Endodermal cell (in vitro differentiated cells): ENCODE results near the gene PDGFA. TPM values are rescaled to one million over a fixed set of nuclear protein-coding genes. Genes with fewer than 3 reads are reported as not detected.

ENCODE experiments used
- DNase-seq: peaks from one replicate; pipeline ENCODE4 v3.0.0-alpha.2; 2017
- H3K27ac ChIP-seq: 2 replicates; pipeline ENCODE4 v1.5.1; 2013; ENCODE audit warnings: mild to moderate bottlenecking, low read depth, low read length, moderate library complexity
- H3K27me3 ChIP-seq: 2 replicates; pipeline ENCODE4 v1.6.1; 2013; ENCODE audit warnings: mild to moderate bottlenecking, low read length, moderate library complexity; ENCODE audit not compliant: insufficient read depth, control insufficient read depth, poor library complexity, severe bottlenecking
- H3K36me3 ChIP-seq: 2 replicates; pipeline ENCODE4 v1.7.0; 2013; ENCODE audit warnings: mild to moderate bottlenecking, low read length, moderate library complexity; ENCODE audit not compliant: control insufficient read depth, insufficient read depth
- H3K4me1 ChIP-seq: one replicate; pipeline ENCODE4 v1.7.0; 2013; ENCODE audit warnings: low read length; ENCODE audit not compliant: control insufficient read depth, insufficient read depth
- H3K4me3 ChIP-seq: 2 replicates; pipeline ENCODE4 v1.5.1; 2013; ENCODE audit warnings: mild to moderate bottlenecking, low read length, moderate library complexity
- H3K9ac ChIP-seq: 2 replicates; pipeline ENCODE4 v1.6.1; 2013; ENCODE audit warnings: mild to moderate bottlenecking, low read length, moderate library complexity; ENCODE audit not compliant: poor library complexity, severe bottlenecking; ENCODE audit errors: extremely low read depth
- H3K9me3 ChIP-seq: 2 replicates; pipeline ENCODE4 v1.6.1; 2013; ENCODE audit warnings: mild to moderate bottlenecking, low read length, moderate library complexity; ENCODE audit not compliant: control insufficient read depth
- H3K27ac Mint-ChIP-seq: 2 replicates; pipeline ENCODE4 v1.8.0; 2020; ENCODE audit warnings: mixed read lengths
- H3K27me3 Mint-ChIP-seq: 2 replicates; pipeline ENCODE4 v1.8.0; 2021; ENCODE audit warnings: mild to moderate bottlenecking, mixed read lengths; ENCODE audit not compliant: insufficient read depth
- H3K36me3 Mint-ChIP-seq: 2 replicates; pipeline ENCODE4 v1.8.0; 2020; ENCODE audit warnings: low read depth, mixed read lengths
- H3K4me1 Mint-ChIP-seq: 2 replicates; pipeline ENCODE4 v1.8.0; 2020; ENCODE audit warnings: mixed read lengths
- H3K4me3 Mint-ChIP-seq: 2 replicates; pipeline ENCODE4 v1.8.0; 2020; ENCODE audit warnings: mild to moderate bottlenecking, moderate library complexity, mixed read lengths
- H3K9me3 Mint-ChIP-seq: 2 replicates; pipeline ENCODE4 v1.8.0; 2020; ENCODE audit warnings: mild to moderate bottlenecking, mixed read lengths
- CTCF ChIP-seq: fragments of 200-600 bp; sonication (generic); conservative IDR thresholded peaks from 2 replicates; pipeline ENCODE4 v1.5.0; 2021; ENCODE audit warnings: antibody characterized with exemption, mild to moderate bottlenecking
- WGBS, 2 experiments: methylation state at CpG; one replicate each; pipeline versions ENCODE4 v1.1.5 to v1.1.7; 2013; ENCODE audit warnings: missing lambda C conversion rate in 2 of 2, mixed read lengths in 1 of 2; ENCODE audit not compliant: insufficient coverage in 1 of 2, insufficient read length in 1 of 2; 5-methylcytosine and 5-hydroxymethylcytosine counted together
- total RNA-seq, 2 donors: library from RNA; stranded (reverse); fragmentation: NEBNext Ultra II Directional in 1 of 2; extraction: Animal tissue kit (Norgen Biotek cat#: 25700) in 1 of 2; gene quantifications; 2 replicates in 1 of 2; 3 replicates in 1 of 2; pipeline ENCODE4 v1.2.1, GENCODE V29; 2021

Gene PDGFA
- total RNA-seq, 2 donors from 2014 or later, result 11.9 to 24.1 TPM

GRCh38 chr7:476736-477360, 42.8 kb downstream of the PDGFA start:
- no peak overlapping the region for H3K4me3 Mint-ChIP-seq
- no peak overlapping the region for H3K4me3 ChIP-seq

GRCh38 chr7:475951-476441, 43.6 kb downstream of the PDGFA start:
- Mint-ChIP-seq H3K4me3 (no peak overlapping the region), H3K27me3 (peaks cover 3% of the 10 kb centered on the region), H3K4me1 (peaks cover 6% of the 10 kb centered on the region), H3K27ac (no peak overlapping the region), H3K9me3 (peaks cover 6% of the 10 kb centered on the region), H3K36me3 (no peaks in the 10 kb centered on the region)
- Histone ChIP-seq H3K4me1 (peaks cover 4% of the 10 kb centered on the region), H3K27me3 (no peaks in the 10 kb centered on the region), H3K9ac (no peak overlapping the region), H3K27ac (no peak overlapping the region), H3K4me3 (no peak overlapping the region), H3K36me3 (no peaks in the 10 kb centered on the region), H3K9me3 (no peaks in the 10 kb centered on the region)
- no peak for TF ChIP-seq CTCF
- no peak for DNase-seq
- 85 to 96% methylated on average over 11 to 15 of the region's 15 CpGs for WGBS, 2 experiments

More at GRCh38 chr7:476736-477360, 42.8 kb downstream of the PDGFA start:
- Mint-ChIP-seq H3K4me1 (peaks cover 9% of the 10 kb centered on the region), H3K9me3 (peaks cover 6% of the 10 kb centered on the region), H3K36me3 (no peaks in the 10 kb centered on the region), H3K27ac (no peak overlapping the region), H3K27me3 (peaks cover 3% of the 10 kb centered on the region)
- Histone ChIP-seq H3K4me1 (peaks cover 4% of the 10 kb centered on the region), H3K27ac (no peak overlapping the region), H3K9ac (no peak overlapping the region), H3K36me3 (no peaks in the 10 kb centered on the region), H3K27me3 (no peaks in the 10 kb centered on the region), H3K9me3 (no peaks in the 10 kb centered on the region)
- no peak for TF ChIP-seq CTCF
- 88% methylated on average over 17 to 33 of the region's 33 CpGs for WGBS, 2 experiments
- DNase-seq, result no peak

- Mint-ChIP-seq H3K9me3 (peaks cover 6% of the 10 kb centered on the region), H3K27me3 (peaks cover 3% of the 10 kb centered on the region), H3K27ac (no peak overlapping the region), H3K36me3 (no peaks in the 10 kb centered on the region), H3K4me3 (no peak overlapping the region), H3K4me1 (peaks cover 2% of the 10 kb centered on the region)
- Histone ChIP-seq H3K27me3 (no peaks in the 10 kb centered on the region), H3K9ac (no peak overlapping the region), H3K36me3 (no peaks in the 10 kb centered on the region), H3K27ac (no peak overlapping the region), H3K9me3 (no peaks in the 10 kb centered on the region), H3K4me1 (peaks cover 4% of the 10 kb centered on the region), H3K4me3 (no peak overlapping the region)
- no peak for DNase-seq
- no peak for TF ChIP-seq CTCF
- WGBS, 2 experiments, result 89 to 95% methylated on average over 1 to 6 of the region's 7 CpGs
Measured at GRCh38 chr7:475425-475728, 44.3 kb downstream of the PDGFA start.
